ENCODE data around the gene FSTL5. TPM values are rescaled to one million over a fixed set of nuclear protein-coding genes. Genes with fewer than 3 reads are reported as not detected.

FSTL5 gene
- total RNA-seq, 1 experiment from 2014 or later, result not detected

GRCh38 chr4:161883157-161883556, 280.6 kb downstream of the FSTL5 start:
- no peak for TF ChIP-seq CTCF (IDR thresholded peaks at IDR 0.05; ENCODE audit: unreplicated experiment)
- no peak overlapping the region for H3K27ac Mint-ChIP-seq (ENCODE audit: low read depth, unreplicated experiment)
- H3K36me3 Mint-ChIP-seq (ENCODE audit: insufficient read depth, unreplicated experiment), result no peaks in the 10 kb centered on the region
- intact Hi-C loops (cut with micrococcal nuclease), result no loop called here
- DNase-seq (ENCODE audit: unreplicated experiment), result no peak
- H3K27me3 Mint-ChIP-seq (ENCODE audit: insufficient read depth, unreplicated experiment), result no peaks in the 10 kb centered on the region
- no peaks in the 10 kb centered on the region for H3K9me3 Mint-ChIP-seq (ENCODE audit: unreplicated experiment)
- CTCF ChIA-PET, result no interaction called here
- no TSS peak for BruUV-seq (replicated peaks)
- no peak overlapping the region for H3K4me3 Mint-ChIP-seq (ENCODE audit: unreplicated experiment)
- no peaks in the 10 kb centered on the region for H3K4me1 Mint-ChIP-seq (ENCODE audit: insufficient read depth, unreplicated experiment)
- POLR2A ChIA-PET, result no interaction called here

GRCh38 chr4:161881370-161881769, 282.4 kb downstream of the FSTL5 start:
- intact Hi-C loops (cut with micrococcal nuclease), result no loop called here
- Mint-ChIP-seq H3K9me3 (ENCODE audit: unreplicated experiment) (no peaks in the 10 kb centered on the region), H3K36me3 (ENCODE audit: insufficient read depth, unreplicated experiment) (no peaks in the 10 kb centered on the region), H3K27ac (ENCODE audit: low read depth, unreplicated experiment) (no peak overlapping the region), H3K4me3 (ENCODE audit: unreplicated experiment) (no peak overlapping the region), H3K27me3 (ENCODE audit: insufficient read depth, unreplicated experiment) (no peaks in the 10 kb centered on the region), H3K4me1 (ENCODE audit: insufficient read depth, unreplicated experiment) (no peaks in the 10 kb centered on the region)
- TF ChIP-seq CTCF (IDR thresholded peaks at IDR 0.05; ENCODE audit: unreplicated experiment), result no peak
- ChIA-PET POLR2A (no interaction called here), CTCF (no interaction called here)
- no peak for DNase-seq (ENCODE audit: unreplicated experiment)
- no TSS peak for BruUV-seq (replicated peaks)

- BruUV-seq (replicated peaks), result no TSS peak
- no peaks in the 10 kb centered on the region for H3K27me3 Mint-ChIP-seq (ENCODE audit: insufficient read depth, unreplicated experiment)
- intact Hi-C loops (cut with micrococcal nuclease), result no loop called here
- CTCF ChIA-PET, result interaction anchor here (0.6 kb wide), 1 partner anchor 1096 kb away, joined by 3 read pairs; no protein-coding TSS in a partner anchor
- DNase-seq (ENCODE audit: unreplicated experiment), result peak; percentile 4
- no peaks in the 10 kb centered on the region for H3K9me3 Mint-ChIP-seq (ENCODE audit: unreplicated experiment)
- no peaks in the 10 kb centered on the region for H3K36me3 Mint-ChIP-seq (ENCODE audit: insufficient read depth, unreplicated experiment)
- POLR2A ChIA-PET, result no interaction called here
- no peak overlapping the region for H3K27ac Mint-ChIP-seq (ENCODE audit: low read depth, unreplicated experiment)
- H3K4me1 Mint-ChIP-seq (ENCODE audit: insufficient read depth, unreplicated experiment), result peaks cover 6% of the 10 kb centered on the region
- no peak overlapping the region for H3K4me3 Mint-ChIP-seq (ENCODE audit: unreplicated experiment)
- TF ChIP-seq CTCF (IDR thresholded peaks at IDR 0.05; ENCODE audit: unreplicated experiment), result no peak
These were observed 294.3 kb downstream of the FSTL5 start for GRCh38 chr4:161869511-161869910.

GRCh38 chr4:161856711-161857326, 307.0 kb downstream of the FSTL5 start:
- intact Hi-C loops (cut with micrococcal nuclease), result no loop called here
- CTCF ChIA-PET, result interaction anchor here (0.6 kb wide), 1 partner anchor 303 kb away, joined by 3 read pairs; no protein-coding TSS in a partner anchor
- H3K4me3 Mint-ChIP-seq (ENCODE audit: unreplicated experiment), result no peak overlapping the region
- H3K4me1 Mint-ChIP-seq (ENCODE audit: insufficient read depth, unreplicated experiment), result no peaks in the 10 kb centered on the region
- TF ChIP-seq CTCF (IDR thresholded peaks at IDR 0.05; ENCODE audit: unreplicated experiment), result no peak
- no peak for DNase-seq (ENCODE audit: unreplicated experiment)
- no peak overlapping the region for H3K27ac Mint-ChIP-seq (ENCODE audit: low read depth, unreplicated experiment)
- POLR2A ChIA-PET, result no interaction called here
- H3K9me3 Mint-ChIP-seq (ENCODE audit: unreplicated experiment), result no peaks in the 10 kb centered on the region
- no peaks in the 10 kb centered on the region for H3K27me3 Mint-ChIP-seq (ENCODE audit: insufficient read depth, unreplicated experiment)
- BruUV-seq (replicated peaks), result no TSS peak
- no peaks in the 10 kb centered on the region for H3K36me3 Mint-ChIP-seq (ENCODE audit: insufficient read depth, unreplicated experiment)
